Panc1 (cell line): ENCODE measurements around the gene GALNT10. TPM values are rescaled to one million over a fixed set of nuclear protein-coding genes. Genes with fewer than 3 reads are reported as not detected.
A peak's percentile ranks its signal among the peaks of the same experiment; 100 is the strongest.

Experiments
- ATAC-seq: fragments of 200-7000 bp; cut with Tn5 transposase; 2 replicates; pipeline ENCODE4 v1.9.1; 2020; ENCODE audit warnings: mild to moderate bottlenecking, moderate library complexity
- BruUV-seq: library from RNA; stranded (reverse); fragments of 400-500 nt; replicated peaks from 2 replicates; lab custom pipeline; 2021; lab: Mats Ljungman, UMichigan
- CTCF ChIA-PET: fragments of 300-600 bp; sonication (Branson Sonifier 250); formaldehyde crosslinking; loops from one replicate; lab custom pipeline; 2022; ENCODE audit warnings: antibody characterized with exemption; lab: Charles Lee
- POLR2A ChIA-PET: fragments of 300-600 bp; sonication (Branson Sonifier 250); formaldehyde crosslinking; loops from one replicate; lab custom pipeline; 2022; ENCODE audit warnings: antibody characterized with exemption; lab: Charles Lee
- DNase-seq: peaks from one replicate; pipeline ENCODE4 v3.0.0-alpha.2; 2010; ENCODE audit warnings: low read depth, low spot score
- H3K27ac ChIP-seq: 2 replicates; pipeline ENCODE4 v1.5.1; 2011; ENCODE audit warnings: mild to moderate bottlenecking, low read length, inconsistent platforms
- H3K27me3 ChIP-seq: fragments of 200-500 bp; sonication (Bioruptor generic); 2 replicates; pipeline ENCODE4 v1.6.0; 2014; ENCODE audit warnings: low read length, inconsistent platforms; ENCODE audit not compliant: control insufficient read depth, insufficient read depth
- H3K36me3 ChIP-seq: fragments of 200-500 bp; sonication (Bioruptor generic); 2 replicates; pipeline ENCODE4 v1.5.1; 2014; ENCODE audit warnings: inconsistent platforms, mild to moderate bottlenecking, low read length, moderate library complexity; ENCODE audit not compliant: control insufficient read depth, insufficient read depth
- H3K4me1 ChIP-seq: 2 replicates; pipeline ENCODE4 v1.5.1; 2011; ENCODE audit warnings: inconsistent platforms, mild to moderate bottlenecking, low read length, moderate library complexity; ENCODE audit not compliant: control insufficient read depth, insufficient read depth
- H3K4me3 ChIP-seq, 2 experiments: 2 replicates each; pipeline ENCODE4 v1.5.1; 2011 to 2012; ENCODE audit warnings: low read depth in 2 of 2, low read length in 2 of 2, mild to moderate bottlenecking in 2 of 2, inconsistent platforms in 1 of 2, moderate library complexity in 1 of 2
- H3K9me3 ChIP-seq: fragments of 200-500 bp; sonication (Bioruptor generic); 2 replicates; pipeline ENCODE4 v1.5.1; 2014; ENCODE audit warnings: low read depth, mild to moderate bottlenecking, inconsistent platforms, low read length, moderate library complexity; ENCODE audit not compliant: control insufficient read depth, insufficient read depth
- POLR2AphosphoS5 ChIP-seq: IDR thresholded peaks from 2 replicates; pipeline ENCODE4 v1.6.1; 2012; ENCODE audit warnings: mild to moderate bottlenecking, low read depth, low read length, moderate library complexity
- SIN3A ChIP-seq: IDR thresholded peaks from 2 replicates; pipeline ENCODE4 v1.6.1; 2012; ENCODE audit warnings: low read depth, mild to moderate bottlenecking, low read length, moderate library complexity, borderline replicate concordance; ENCODE audit not compliant: insufficient read depth
- TCF7L2 ChIP-seq: IDR thresholded peaks from 2 replicates; pipeline ENCODE4 v1.6.1; 2011; ENCODE audit warnings: mild to moderate bottlenecking, low read depth, low read length, inconsistent platforms
- in situ Hi-C: cut with HindIII; loops from 2 replicates; pipeline ENCODE4 v1.10.0; 2016; ENCODE audit warnings: low sequenced_read_pairs, low pct_unique_long_range_greater_than_20kb
- intact Hi-C: fragments of 100-400 bp; cut with micrococcal nuclease; formaldehyde crosslinking; loops from one replicate; pipeline ENCODE4 v1.10.0; 2022; ENCODE audit not compliant: unreplicated experiment
- total RNA-seq: library from RNA; stranded (reverse); gene quantifications from one replicate; pipeline ENCODE4 v1.2.1, GENCODE V29; 2021; ENCODE audit not compliant: unreplicated experiment
- TF ChIP-seq, protein P1 (sequence below), 2 experiments: IDR thresholded peaks; 2 replicates each; pipeline ENCODE4 v1.6.1; 2011 to 2012; ENCODE audit warnings: low read depth in 2 of 2, control low read depth in 1 of 2, low read length in 1 of 2, mild to moderate bottlenecking in 1 of 2, moderate library complexity in 1 of 2; ENCODE audit not compliant: insufficient read depth in 1 of 2
- TF ChIP-seq, protein P2 (sequence below): fragments of 450-650 bp; IDR thresholded peaks from 2 replicates; pipeline ENCODE4 v1.5.1; 2017; ENCODE audit warnings: mild to moderate bottlenecking

GALNT10 gene
- total RNA-seq, 1 experiment from 2014 or later, result 50.5 TPM

DNA sequence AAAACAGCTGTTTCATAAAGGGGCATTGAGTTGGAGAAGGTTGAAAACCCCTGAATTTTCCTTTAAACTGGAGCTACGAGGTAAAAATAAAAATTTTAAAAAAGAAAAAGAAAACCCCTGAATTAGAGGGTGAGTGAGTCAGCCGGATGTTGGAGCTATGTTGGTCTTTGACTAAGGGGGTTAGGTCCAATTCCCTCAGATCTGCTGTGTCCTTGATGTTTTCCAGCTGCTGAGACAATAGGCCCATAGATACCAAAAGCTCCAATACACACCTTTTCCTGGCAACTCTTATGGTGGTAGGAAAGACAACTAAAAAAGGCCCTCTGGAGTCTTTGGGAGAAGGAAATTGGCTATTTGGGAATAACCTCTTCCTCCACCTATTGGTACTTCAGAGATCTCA is 175.8 kb downstream of the GALNT10 start:
- BruUV-seq, result no TSS peak
- in situ Hi-C loops (no loop called here), intact Hi-C loops (no loop called here)
- ChIA-PET POLR2A (no interaction called here), CTCF (no interaction called here)
- ATAC-seq (no peak), DNase-seq (no peak)
- Histone ChIP-seq H3K36me3 (no peaks in the 10 kb centered on the region), H3K4me3 (no peak overlapping the region), H3K27ac (no peak overlapping the region), H3K9me3 (no peaks in the 10 kb centered on the region), H3K27me3 (no peaks in the 10 kb centered on the region), H3K4me1 (peaks cover 18% of the 10 kb centered on the region)
- TF ChIP-seq, protein P1, sequence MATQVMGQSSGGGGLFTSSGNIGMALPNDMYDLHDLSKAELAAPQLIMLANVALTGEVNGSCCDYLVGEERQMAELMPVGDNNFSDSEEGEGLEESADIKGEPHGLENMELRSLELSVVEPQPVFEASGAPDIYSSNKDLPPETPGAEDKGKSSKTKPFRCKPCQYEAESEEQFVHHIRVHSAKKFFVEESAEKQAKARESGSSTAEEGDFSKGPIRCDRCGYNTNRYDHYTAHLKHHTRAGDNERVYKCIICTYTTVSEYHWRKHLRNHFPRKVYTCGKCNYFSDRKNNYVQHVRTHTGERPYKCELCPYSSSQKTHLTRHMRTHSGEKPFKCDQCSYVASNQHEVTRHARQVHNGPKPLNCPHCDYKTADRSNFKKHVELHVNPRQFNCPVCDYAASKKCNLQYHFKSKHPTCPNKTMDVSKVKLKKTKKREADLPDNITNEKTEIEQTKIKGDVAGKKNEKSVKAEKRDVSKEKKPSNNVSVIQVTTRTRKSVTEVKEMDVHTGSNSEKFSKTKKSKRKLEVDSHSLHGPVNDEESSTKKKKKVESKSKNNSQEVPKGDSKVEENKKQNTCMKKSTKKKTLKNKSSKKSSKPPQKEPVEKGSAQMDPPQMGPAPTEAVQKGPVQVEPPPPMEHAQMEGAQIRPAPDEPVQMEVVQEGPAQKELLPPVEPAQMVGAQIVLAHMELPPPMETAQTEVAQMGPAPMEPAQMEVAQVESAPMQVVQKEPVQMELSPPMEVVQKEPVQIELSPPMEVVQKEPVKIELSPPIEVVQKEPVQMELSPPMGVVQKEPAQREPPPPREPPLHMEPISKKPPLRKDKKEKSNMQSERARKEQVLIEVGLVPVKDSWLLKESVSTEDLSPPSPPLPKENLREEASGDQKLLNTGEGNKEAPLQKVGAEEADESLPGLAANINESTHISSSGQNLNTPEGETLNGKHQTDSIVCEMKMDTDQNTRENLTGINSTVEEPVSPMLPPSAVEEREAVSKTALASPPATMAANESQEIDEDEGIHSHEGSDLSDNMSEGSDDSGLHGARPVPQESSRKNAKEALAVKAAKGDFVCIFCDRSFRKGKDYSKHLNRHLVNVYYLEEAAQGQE (IDR thresholded peaks at IDR 0.05; ENCODE audit: insufficient read depth in 1 of 2, low read depth in 2 of 2, low read length in 1 of 2), result no peak
- TF ChIP-seq, protein P2, sequence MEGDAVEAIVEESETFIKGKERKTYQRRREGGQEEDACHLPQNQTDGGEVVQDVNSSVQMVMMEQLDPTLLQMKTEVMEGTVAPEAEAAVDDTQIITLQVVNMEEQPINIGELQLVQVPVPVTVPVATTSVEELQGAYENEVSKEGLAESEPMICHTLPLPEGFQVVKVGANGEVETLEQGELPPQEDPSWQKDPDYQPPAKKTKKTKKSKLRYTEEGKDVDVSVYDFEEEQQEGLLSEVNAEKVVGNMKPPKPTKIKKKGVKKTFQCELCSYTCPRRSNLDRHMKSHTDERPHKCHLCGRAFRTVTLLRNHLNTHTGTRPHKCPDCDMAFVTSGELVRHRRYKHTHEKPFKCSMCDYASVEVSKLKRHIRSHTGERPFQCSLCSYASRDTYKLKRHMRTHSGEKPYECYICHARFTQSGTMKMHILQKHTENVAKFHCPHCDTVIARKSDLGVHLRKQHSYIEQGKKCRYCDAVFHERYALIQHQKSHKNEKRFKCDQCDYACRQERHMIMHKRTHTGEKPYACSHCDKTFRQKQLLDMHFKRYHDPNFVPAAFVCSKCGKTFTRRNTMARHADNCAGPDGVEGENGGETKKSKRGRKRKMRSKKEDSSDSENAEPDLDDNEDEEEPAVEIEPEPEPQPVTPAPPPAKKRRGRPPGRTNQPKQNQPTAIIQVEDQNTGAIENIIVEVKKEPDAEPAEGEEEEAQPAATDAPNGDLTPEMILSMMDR, result no peak
- TF ChIP-seq TCF7L2 (no peak), SIN3A (no peak), POLR2AphosphoS5 (no peak)

DNA sequence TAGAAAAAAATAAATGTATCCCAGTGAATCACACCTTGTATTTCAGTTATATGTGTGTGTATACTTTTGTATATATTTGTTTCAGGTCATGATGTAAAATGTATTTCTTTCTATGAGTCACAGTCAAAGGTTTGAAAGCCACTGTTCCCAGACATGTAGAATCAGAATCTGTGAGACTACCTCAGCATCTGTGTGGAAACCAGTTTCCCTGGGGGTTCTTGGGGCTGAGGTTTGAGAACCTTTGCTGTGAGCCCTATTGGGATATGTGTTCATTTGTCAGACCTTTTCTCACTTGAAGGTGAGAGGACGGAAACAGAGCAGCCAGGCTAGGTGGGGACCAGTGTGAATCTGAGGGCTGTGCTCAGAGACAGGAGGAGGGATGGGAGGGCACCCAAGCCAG is 176.6 kb downstream of the GALNT10 start:
- Histone ChIP-seq H3K4me3 (no peak overlapping the region), H3K27me3 (no peaks in the 10 kb centered on the region), H3K9me3 (no peaks in the 10 kb centered on the region), H3K36me3 (no peaks in the 10 kb centered on the region), H3K27ac (peak overlapping the region; percentile 55; the same call in 1 of the 2 replicates), H3K4me1 (peaks cover 18% of the 10 kb centered on the region)
- POLR2A ChIA-PET, result no interaction called here
- no peak for TF ChIP-seq SIN3A
- no peak for TF ChIP-seq TCF7L2
- TF ChIP-seq, protein P1 (IDR thresholded peaks at IDR 0.05; ENCODE audit: insufficient read depth in 1 of 2, low read depth in 2 of 2, low read length in 1 of 2), result no peak
- TF ChIP-seq, protein P2, result no peak
- no peak for TF ChIP-seq POLR2AphosphoS5
- intact Hi-C loops, result no loop called here
- BruUV-seq, result no TSS peak
- in situ Hi-C loops, result no loop called here
- no peak for DNase-seq
- no peak for ATAC-seq
- CTCF ChIA-PET, result no interaction called here
